Measurements from ENCODE around the gene EXTL2. TPM values are rescaled to one million over a fixed set of nuclear protein-coding genes. Genes with fewer than 3 reads are reported as not detected.

EXTL2 gene
- total and polyA plus RNA-seq, 2 donors (not counting 1 experiment from before 2014, with no cell fraction given), result 1.7 to 4.6 TPM

GRCh38 chr1:100835866-100836842 lies 58.5 kb downstream of the EXTL2 start:
- Mint-ChIP-seq H3K27me3 (no peaks in the 10 kb centered on the region), H3K4me3 (no peak overlapping the region), H3K4me1 (no peaks in the 10 kb centered on the region), H3K9me3 (ENCODE audit: insufficient read depth) (peaks cover 3% of the 10 kb centered on the region), H3K27ac (no peak overlapping the region)
- CTCF ChIA-PET, result interaction anchor here (1.0 kb wide), 1 partner anchor 10 kb away, joined by 3 read pairs; no protein-coding TSS in a partner anchor
- POLR2A ChIA-PET, result no interaction called here
- H3K9me3 ChIP-seq (ENCODE audit: control extremely low read depth in 1 of 3, control insufficient read depth in 2 of 3, insufficient read depth in 1 of 3, low read length in 2 of 3), result no peaks in the 10 kb centered on the region
- intact Hi-C loops (cut with micrococcal nuclease), result no loop called here
- no peaks in the 10 kb centered on the region for H3K27me3 ChIP-seq (replicated peaks in 1 of 4; ENCODE audit: control extremely low read depth in 1 of 4, control insufficient read depth in 3 of 4, insufficient read depth in 4 of 4, low read length in 3 of 4)
- no peaks in the 10 kb centered on the region for H3K4me1 ChIP-seq (ENCODE audit: control insufficient read depth in 2 of 2, insufficient read depth in 2 of 2, low read length in 2 of 2)
- ATAC-seq (ENCODE audit: low read depth), result no peak
- H3K27ac ChIP-seq (ENCODE audit: low read length in 2 of 2), result no peak overlapping the region
- no peak overlapping the region for H2AFZ ChIP-seq (ENCODE audit: insufficient read depth, low read depth, low read length, poor library complexity, severe bottlenecking)
- no peak overlapping the region for H3K9ac ChIP-seq (ENCODE audit: low read length)
- no peaks in the 10 kb centered on the region for H4K20me1 ChIP-seq (ENCODE audit: control insufficient read depth, insufficient read depth, low read length, poor library complexity, severe bottlenecking)
- H3K4me2 ChIP-seq (replicated peaks; ENCODE audit: low read depth, low read length, poor library complexity, severe bottlenecking), result no peak overlapping the region
- H3K4me3 ChIP-seq (ENCODE audit: control extremely low read depth in 1 of 5, extremely low read depth in 1 of 5, insufficient read depth in 1 of 5, low read depth in 2 of 5, low read length in 4 of 5), result no peak overlapping the region
- TF ChIP-seq EZH2 (IDR thresholded peaks at IDR 0.05; ENCODE audit: borderline replicate concordance, insufficient read depth, low read depth, low read length, poor library complexity, severe bottlenecking), result no peak
- TF ChIP-seq, protein P1, sequence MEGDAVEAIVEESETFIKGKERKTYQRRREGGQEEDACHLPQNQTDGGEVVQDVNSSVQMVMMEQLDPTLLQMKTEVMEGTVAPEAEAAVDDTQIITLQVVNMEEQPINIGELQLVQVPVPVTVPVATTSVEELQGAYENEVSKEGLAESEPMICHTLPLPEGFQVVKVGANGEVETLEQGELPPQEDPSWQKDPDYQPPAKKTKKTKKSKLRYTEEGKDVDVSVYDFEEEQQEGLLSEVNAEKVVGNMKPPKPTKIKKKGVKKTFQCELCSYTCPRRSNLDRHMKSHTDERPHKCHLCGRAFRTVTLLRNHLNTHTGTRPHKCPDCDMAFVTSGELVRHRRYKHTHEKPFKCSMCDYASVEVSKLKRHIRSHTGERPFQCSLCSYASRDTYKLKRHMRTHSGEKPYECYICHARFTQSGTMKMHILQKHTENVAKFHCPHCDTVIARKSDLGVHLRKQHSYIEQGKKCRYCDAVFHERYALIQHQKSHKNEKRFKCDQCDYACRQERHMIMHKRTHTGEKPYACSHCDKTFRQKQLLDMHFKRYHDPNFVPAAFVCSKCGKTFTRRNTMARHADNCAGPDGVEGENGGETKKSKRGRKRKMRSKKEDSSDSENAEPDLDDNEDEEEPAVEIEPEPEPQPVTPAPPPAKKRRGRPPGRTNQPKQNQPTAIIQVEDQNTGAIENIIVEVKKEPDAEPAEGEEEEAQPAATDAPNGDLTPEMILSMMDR (IDR thresholded peaks at IDR 0.05), result no peak
- no peaks in the 10 kb centered on the region for H3K79me2 ChIP-seq (ENCODE audit: control insufficient read depth, insufficient read depth, low read length)
- no peaks in the 10 kb centered on the region for H3K36me3 ChIP-seq (replicated peaks in 1 of 2; ENCODE audit: control extremely low read depth in 1 of 2, control insufficient read depth in 1 of 2, extremely low read depth in 1 of 2, insufficient read depth in 2 of 2, low read length in 1 of 2)
- DNase-seq, result no peak
- WGBS (ENCODE audit: insufficient coverage), result 100% methylated on average over 1 of the region's 9 CpGs

Data from B cell (primary cell).